Effector CD4-positive, alpha-beta T cell (primary cell): ENCODE results near the gene CCNJL. TPM values are rescaled to one million over a fixed set of nuclear protein-coding genes. Genes with fewer than 3 reads are reported as not detected.
"Not testable (repeated sequence)": the region's sequence is repeated elsewhere in the genome, so short reads cannot be mapped to it uniquely, and the experiment has no call there.

Experiments
- DNase-seq: peaks from one replicate; pipeline ENCODE4 v3.0.0-alpha.2; 2020
- total RNA-seq: gene quantifications from one replicate; lab custom pipeline; 2026; lab: John Stamatoyannopoulos, UW

CCNJL gene, protein sequence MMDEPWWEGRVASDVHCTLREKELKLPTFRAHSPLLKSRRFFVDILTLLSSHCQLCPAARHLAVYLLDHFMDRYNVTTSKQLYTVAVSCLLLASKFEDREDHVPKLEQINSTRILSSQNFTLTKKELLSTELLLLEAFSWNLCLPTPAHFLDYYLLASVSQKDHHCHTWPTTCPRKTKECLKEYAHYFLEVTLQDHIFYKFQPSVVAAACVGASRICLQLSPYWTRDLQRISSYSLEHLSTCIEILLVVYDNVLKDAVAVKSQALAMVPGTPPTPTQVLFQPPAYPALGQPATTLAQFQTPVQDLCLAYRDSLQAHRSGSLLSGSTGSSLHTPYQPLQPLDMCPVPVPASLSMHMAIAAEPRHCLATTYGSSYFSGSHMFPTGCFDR
- total RNA-seq: not detected

DNA sequence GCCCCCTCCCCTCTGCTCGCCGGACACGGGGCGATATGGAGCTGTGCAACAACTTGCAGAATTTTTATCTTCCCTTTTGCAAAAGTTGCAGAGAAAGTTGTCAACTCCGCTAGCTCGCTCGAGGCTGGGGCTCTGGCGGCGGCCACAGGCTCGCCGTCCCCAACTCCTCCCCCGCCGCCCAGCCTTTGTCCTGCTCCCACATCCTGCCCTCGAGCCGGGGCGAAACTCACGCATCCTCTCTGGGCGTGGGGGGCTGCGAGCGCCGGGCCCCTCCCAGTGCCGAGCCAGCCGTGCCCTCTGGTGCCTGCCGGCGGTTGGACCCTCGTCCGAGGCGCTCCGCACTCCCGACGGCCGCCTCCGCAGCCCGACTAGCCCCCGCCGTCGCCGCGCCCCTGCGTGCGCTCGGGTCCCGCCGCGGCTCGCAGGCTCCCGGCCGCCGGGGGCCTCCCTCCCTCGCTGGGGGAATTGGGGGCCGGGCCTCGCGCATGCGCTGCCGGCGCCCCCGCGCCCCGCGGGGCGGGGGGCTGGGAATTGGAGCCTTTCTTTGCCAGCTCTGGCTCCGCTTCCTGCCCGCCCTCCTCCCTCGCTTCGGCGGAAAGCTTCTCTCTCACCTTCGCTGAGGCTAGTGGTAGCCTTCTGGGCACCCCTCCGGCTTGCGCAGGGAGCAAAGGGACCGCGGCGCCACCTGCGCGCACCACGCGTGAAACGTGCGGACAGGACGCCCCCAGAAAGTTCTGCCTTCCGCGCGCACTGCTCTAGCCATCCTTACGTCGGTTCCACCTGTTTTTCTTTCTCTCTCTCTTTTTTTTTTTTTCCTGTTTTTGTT is at the start of gene CCNJL:
Gene CCNJL (minus strand): TSS at position 431 of the 826 bp plus-strand sequence. CDS start 641 bp downstream, outside the sequence.
- DNase-seq: no peak

DNA sequence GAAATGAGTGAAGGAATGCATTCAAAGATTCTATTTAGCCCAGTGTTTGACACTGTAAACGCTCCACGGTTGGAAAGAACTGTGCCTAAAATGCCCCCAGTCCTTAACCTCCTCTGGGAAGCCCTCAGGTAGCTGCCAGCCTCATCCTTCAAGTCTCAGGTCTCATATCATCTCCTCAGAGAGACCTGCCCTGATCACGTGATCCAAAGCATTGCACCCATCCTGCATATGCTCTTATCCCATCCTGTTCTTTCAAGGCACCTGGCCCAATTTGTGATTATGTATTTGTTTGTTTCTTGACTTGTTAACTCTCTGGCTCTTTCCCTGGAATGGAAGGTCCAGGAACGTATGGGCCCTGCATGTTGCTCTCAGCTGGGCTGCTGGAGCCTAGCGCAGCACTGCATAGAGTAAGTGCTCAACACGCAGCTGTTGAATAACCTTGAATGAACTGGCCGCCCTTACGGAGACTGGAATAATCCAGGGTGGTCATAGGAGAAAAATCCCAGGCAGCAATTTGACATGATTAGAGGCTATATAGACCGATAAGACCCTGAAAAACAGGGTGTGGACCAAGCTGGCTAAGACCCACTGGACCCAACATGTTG is 49.4 kb upstream of the CCNJL start:
- no peak for DNase-seq

DNA sequence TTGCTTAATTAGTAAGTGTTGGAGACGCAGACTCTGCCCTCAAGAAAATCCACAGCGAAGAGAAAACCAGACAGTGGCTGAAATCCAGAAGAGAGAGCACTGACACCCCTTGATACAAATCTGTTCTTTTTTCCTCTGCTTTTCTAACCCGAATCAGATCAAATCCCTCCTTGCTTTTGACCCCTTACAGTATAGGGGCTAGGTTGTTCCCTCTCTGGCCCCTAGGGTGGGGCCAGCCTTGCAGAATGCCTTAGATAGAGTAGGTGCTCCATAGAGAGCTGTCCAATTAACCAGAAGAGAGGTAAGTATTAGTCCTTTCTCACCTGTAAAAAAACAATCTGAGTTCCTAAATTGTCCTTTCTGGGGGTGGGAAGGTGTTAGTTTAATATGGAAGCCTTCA is 47.9 kb upstream of the CCNJL start:
- DNase-seq: no peak

DNA sequence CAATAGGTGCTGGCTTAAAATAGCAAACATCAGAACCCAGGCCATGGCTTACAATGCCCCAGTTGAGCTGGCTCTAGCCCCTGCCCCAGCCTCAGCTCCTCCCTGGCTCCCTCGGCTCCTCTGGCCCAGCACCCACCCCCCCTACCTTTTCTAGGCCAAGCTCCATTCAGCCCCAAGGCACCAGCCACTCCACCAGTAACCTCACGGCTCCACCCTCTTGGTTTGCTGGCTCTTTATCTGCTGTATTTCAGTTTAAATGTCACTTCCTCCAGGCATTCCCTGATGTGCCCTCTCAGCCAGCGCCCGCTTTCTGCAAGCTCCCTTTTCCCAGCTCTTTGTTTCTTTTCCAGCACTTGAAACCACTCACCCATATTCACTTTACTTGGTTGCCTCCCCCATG is 47.5 kb upstream of the CCNJL start:
- DNase-seq: no peak

DNA sequence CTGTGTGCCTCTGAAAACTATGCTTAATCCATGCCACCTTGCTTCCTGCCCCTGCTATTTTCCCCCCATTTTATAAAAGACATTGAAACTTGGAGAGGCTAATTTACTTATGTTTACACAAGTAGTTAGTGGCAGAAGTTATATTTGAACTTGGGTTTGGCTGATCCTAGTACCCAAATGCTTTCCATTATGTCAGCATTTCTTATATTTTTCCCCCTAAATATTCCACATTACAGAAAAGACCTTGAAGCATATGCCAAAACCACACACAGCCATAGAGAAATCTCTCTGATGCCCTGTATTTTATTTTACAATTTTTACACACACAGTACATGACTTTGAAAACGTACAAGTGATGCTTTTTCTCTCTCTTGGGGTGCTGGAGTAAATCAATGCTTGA is 46.9 kb upstream of the CCNJL start:
- DNase-seq: no peak

DNA sequence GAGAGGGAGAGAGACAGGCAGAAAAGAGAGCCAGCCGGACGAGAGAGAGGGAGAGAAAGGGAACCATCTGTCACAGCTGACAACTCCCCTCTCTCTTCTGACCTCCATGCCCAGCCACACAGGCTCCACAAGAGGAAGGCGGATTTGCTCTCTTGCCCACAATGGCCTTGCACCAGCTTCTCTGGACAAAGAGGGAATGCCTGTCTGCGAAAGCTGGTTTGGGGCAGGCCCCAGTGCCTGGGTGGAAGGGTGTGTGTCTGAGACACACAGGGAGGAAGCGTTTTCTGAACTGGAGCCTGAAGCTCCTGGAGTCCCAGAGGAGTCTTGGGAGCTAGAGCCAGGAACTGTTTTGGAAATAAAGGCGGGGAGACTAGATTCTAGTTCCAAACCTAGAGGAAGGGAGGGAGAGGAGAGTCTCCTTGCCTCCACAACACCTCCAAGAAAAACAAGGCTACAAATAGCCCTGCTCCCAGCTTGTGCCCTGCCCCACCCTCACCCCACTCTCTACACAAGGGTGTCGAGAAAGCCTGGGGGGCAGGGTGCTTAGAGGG is 45.6 kb upstream of the CCNJL start:
- no peak for DNase-seq

DNA sequence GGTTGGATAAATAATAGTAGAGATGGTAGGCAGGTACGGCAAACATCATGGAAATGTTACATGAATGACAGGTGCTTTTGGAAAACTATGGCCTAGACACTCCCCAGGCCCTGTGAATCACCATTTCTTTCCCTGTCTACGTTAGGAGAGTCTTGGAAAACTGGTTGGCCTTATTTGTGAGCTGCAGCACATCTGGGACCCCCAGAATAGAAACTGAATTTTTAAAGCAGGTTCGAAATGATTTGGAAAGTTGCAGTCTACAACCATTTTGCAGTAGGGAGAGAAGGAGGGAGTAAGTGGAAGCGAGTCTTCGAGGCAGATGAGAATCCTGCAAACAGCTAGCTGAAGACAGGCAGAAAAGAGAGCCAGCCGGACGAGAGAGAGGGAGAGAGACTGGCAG is 45.0 kb upstream of the CCNJL start:
- DNase-seq: no peak

DNA sequence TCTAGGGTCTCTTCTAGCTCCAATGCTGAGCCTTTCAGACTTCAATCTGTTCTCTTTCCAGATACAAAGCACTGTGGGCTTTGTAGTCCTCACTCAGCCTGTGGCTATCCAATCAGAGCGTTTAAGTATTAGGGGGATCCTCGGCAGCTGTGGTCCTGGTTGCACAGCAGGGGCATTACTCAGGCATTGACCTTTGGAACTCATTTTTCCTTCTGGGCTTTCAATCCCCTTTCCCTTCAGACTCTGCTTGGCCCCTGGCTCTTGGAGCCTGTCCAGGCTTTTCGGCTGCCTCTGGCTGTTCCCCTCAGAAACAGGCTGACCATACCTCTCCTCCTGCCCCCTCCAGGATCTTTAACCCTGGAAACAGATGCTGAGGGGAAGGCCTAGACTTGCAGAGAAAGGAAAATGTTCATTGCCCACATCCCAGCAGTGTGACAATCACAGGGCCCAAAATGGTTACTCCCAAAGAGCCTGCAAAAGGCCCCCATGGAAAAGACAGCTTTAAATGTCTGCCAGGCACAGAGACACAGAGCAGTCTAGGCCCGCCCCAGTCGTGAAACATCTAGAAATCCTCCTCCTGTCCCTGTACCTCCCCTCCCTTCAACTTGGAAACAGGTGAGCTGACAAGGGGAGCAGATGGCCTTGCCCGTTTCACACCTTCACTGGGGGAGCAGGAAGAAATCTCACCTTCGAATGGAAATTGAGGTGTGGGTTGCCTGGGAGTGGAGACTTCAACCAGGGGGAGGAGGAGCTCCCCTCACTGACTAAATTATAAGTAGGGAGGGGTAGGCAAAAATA is 44.4 kb upstream of the CCNJL start:
- DNase-seq: no peak

DNA sequence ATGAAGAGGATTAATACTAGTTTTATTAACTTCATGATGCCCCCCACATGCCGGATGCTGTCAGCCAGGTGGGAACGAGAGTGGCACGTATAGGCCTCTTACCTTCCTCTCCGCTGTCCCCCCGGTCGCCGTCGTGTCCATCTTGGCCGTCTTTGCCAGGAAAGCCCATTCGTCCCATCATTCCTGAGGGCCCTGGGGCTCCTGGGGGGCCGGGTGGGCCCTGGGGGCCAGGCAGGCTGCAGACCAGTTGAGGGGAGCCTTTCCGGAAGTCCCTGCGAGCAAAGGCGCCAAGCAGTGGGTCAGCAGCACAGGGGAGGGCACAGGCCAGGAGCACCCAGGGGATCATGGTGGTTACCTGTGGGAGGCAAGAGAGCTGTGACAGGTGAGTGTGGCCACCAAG is 42.3 kb upstream of the CCNJL start:
- no peak for DNase-seq

DNA sequence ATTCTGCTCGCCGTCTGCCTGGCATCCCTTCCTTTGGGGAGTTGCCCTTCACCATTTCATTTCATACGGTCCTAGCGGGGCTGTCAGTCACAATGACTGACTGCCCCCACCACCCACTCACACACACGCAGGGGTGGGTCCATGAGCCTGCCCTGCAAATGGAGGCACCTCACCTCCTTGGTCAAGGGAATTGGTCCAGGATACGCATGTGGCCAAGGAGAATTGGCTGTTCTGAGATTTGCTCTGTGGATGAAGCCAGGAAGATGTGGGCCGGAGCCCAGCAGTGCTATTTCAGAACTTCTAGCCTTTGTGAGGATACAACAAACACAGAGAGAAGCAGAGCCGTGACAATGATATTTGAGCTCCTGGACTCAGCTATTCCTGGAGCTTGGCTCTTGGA is 41.0 kb upstream of the CCNJL start:
- DNase-seq: no peak

DNA sequence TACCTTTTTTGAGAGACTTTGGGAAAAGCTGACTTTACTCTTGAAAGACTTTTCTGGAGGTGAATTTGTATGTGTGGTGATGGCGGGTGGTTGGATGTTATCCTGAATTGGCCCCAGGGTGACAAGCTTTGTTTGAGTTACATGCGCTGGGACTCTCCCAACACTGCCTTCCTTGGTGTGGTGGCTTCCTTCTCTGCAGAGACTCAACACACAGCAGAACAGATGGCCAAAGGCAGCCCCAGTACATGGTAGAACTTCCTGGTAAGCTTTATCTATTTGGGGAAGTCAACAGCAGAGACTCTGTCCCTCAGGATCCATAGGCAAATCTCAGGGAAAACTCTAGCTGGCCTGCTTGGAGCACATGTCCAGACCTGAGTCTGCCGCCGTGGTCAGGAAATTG is 39.9 kb upstream of the CCNJL start:
- no peak for DNase-seq

DNA sequence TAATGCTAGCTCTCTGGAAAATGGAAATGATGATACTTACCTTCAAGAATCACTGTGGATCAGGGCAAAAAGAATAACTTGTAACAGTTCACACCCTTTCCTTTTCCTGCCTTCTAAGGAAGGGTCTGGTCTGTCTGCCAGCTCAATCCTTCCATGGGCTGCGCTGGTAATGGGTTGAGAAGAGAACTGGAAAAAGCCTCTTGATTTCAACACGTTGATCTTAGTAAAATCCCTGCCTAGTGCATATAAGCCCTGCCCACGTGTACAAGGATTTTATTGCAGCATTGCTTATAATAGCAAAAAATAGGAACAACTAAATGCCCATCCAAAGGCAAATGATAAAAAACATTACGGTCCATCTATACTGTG is 37.6 kb upstream of the CCNJL start:
- no peak for DNase-seq

DNA sequence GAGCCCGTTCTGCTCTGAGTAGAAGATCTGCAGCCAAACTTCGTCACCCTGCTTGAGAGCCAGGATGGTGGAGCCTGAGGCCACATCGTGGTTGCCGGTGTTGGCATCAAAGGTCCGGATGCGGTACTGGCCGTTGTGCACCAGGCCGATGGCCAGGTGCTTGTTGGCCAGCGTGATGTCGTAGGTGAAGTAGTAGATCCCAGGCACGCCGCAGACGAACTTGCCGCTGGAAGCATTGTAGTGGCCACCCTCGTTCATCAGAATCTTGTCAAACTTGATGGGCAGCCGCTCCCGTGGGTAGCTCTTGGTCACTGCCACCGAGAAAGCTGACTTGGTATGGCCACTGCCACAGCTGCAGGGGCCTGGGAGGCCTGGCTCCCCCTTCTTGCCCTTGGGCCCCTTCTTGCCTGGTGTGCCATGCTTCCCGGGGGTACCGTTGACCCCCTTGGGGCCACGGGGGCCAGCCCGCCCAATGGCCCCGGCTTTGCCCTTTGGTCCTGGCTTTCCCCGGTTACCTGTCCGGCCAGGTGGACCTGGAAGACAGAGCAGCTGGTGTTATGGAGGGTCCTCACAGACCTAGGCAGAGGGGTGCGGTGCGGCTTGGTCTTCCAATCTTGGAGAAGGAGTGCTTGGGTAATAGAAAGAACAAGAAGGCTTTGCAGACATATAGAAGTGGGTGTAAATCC is 37.0 kb upstream of the CCNJL start:
- no peak for DNase-seq

DNA sequence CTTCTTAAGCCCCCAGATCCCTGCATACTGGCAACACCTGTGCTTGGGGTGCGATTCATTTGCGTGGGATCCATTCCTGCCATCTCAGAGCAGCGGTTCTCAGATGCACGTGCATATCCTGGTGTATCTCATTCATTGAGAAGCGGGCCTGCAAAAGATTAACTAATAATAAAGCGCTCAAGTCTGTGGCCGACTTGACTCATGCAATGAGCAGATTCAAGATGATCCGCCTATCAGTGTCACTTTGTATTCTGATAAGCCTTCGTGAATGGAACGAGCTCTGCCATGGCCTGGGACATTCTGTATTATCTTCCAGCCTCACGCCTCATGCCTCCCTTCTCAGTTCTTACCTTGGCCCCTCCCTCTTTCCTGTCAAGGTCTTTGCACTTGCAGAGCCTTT is 35.7 kb upstream of the CCNJL start:
- no peak for DNase-seq

DNA sequence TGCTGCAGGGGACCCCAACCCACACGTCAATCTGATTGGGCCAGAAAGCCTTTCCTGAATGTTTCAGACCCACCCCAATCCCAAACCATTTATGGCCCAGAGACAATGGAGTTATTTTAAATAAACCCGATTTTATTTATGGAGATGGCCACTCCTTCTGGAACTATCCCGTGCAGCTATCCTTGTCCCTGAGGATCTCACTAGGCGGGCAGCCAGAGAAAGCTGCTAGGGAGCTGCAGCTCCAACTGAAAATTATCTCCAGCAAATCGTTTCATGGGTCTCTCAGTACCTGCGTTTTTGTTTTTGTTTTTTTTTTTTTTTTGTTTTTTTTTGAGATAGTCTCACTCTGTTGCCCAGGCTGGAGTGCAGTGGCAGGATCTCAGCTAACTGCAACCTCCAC is 35.1 kb upstream of the CCNJL start:
- no peak for DNase-seq

DNA sequence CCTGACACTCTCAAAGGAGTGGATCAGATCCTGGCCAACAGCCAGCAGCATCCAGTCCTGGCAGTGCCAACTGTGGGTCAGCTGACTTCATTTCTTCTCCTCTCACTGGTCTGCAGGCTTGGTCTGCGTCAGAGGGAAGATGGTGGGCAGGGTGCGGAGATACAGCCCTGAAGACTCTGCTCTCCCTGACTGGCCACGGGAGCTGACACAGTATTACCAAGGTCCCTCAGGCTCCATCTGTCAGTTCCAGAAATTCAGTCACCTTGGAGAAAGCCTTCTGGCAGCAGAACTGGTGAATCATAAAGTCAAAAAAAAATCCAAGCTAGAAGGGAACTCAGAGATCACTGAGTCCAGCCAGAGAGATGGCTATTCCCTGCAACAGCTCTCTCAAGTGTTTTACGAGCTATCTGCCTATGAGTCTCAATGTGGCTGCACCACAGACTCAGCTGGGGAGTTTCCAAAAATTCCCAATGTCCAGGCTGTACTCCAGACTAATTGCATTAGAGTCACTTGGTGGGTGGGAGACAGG is 30.1 kb upstream of the CCNJL start:
- DNase-seq: no peak

DNA sequence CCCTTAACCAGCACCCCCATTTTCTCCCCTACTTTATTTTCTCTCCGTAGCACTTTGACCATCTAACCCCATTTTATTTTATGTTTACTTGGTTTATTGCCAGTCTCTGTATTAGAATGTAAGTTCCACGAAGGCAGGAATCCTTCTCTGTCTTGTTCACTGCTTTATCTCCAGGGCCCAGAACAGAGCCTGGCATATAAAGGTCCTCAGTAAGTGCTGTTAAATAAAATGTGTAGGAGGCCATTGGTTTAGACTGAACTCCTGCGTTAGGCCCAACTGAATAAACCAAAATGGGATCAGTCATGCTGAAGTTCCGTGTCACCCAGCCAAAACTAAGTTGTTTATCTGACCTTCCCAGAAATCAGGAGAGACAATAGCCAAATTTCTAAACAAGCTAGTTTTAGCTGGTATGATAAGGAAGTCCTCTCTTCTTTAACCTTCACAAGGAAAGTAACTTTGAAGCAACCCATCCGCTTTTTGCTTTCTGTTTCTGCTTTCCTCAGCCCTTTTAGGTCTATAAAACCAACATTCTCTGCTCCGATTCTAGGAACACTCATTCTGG is 29.0 kb upstream of the CCNJL start:
- DNase-seq: no peak

DNA sequence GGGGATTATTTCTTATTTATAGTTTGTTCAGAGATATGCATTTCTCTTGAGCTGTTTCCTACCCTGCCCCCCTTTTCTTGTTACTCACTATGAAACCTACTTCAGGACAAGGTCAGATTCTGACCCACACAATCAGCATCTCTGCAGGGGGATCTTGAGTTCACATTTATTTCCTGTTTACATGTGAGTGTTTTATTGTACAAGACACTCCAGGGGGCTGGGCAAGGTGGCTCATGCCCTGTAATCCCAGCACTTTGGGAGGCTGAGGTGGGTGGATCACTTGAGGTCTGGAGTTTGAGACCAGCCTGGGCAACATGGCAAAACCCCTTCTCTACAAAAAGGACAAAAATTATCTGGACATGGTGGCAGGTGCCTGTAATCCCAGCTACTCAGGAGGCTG is 28.1 kb upstream of the CCNJL start:
- DNase-seq: not testable (repeated sequence)

DNA sequence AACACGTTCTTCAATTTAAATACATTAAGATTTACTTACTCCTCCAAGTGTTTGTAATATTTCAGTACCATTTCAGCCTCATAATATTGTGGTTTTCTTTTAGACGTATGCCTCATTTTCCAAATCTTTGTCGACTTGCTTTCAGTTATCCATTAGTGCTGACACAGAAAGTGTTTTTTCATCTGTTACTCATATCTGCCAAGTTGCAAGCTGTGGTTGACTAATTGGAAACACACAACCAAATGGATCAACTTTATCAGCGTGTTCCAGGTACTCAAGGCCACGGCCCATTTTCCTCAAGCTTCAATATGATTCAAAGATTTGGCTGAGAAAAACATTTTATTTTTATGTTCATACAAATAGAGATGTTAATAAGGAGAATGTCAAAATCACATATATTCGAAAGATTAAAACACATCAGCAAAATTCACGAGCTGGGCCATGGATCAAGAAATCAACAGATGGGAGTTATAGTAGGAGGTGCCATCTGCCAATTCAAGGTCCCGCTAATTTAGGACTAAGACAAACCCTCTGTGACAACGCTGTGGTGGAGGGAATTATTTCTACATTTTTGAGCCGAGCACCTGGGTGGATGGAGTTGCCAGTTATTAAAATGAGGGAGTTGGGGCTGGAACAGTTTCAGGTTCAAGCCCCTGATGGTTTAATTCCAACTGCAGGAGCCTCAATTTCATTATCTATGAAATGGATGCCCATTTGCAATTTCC is 27.2 kb upstream of the CCNJL start:
- no peak for DNase-seq

DNA sequence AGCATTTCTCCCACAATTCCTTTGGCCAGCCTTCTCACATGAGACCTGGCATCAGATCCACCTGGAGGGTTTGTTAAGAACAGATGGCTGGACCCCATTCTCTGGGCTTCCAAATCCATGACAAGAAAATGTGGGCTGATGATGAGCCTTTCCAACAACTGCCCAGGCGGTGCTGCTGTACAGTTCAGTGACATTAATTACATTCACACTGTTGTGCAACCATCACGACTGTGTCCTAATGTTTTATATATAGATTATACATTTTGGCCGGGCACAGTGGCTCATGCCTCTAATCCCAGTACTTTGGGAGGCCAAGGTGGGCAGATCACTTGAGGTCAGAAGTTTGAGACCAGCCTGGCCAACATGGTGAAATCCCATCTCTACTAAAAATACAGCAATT is 22.4 kb upstream of the CCNJL start:
- DNase-seq: not testable (repeated sequence)

DNA sequence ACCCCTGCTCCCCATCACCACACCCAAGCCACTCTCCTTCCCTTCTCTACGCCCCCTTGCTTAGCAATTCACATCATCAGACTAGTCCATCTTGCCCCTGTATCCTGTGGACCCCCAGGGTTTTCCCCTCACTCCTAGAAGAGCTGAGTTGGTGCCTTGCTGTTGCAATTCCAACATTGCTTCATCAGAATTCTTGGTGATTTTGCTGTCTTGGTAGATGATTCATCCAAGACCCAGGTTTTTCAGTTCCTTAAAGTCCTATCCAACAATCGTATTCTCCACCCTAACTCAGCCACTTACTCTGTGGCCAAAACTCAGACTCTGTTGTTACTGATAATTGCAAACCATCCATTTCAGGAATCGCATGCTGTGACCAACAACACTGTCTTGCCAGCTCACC is 21.4 kb upstream of the CCNJL start:
- DNase-seq: no peak
